ENCODE data around the gene MYRIP.

Gene MYRIP

DNA sequence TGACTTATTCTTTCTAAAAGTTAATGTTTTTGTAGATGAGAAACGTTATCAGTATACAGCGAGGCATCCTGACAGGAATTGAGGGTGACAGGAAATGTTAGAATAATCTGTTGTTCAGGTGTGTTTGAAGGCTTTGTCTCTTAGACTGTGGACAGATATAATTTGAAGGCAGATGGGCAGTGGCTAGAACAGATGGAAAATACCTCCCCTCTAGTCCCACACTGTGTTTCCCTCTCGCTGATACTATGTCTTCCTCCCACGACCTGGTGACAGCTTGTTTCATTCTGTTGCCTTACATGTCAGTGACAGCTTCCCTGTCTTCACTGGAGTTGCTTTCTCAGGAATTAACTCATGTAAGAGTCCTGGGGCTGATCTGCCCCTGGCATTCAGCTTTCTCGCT is 125.3 kb downstream of the MYRIP start:
- H3K27me3 Mint-ChIP-seq, result no peaks in the 10 kb centered on the region
- no peaks in the 10 kb centered on the region for H3K36me3 Mint-ChIP-seq (ENCODE audit: low read depth)
- H3K4me3 Mint-ChIP-seq, result no peak overlapping the region
- H3K27ac Mint-ChIP-seq, result no peak overlapping the region
- H3K4me1 Mint-ChIP-seq (ENCODE audit: low read depth), result no peaks in the 10 kb centered on the region
- no peaks in the 10 kb centered on the region for H3K9me3 Mint-ChIP-seq
- intact Hi-C loops (cut with micrococcal nuclease), result no loop called here

DNA sequence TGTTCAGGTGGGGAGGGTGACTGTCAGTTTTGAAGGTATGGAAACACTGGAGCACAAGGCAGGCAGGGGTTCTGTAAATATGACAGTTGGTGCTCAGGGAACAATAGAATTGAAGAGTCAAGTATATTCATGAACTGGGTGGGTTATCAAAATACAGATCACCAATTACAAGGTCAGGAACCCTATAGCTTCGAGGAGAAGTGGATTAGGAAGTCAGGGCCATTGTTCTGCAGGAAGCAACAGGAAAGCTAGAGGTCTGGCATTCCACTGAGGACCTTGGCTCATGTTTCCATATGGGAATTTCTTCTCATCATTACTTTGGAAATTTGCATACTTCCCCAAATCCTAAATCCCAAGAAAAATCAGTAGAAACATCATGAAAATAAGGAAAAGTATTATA is 125.9 kb downstream of the MYRIP start:
- Mint-ChIP-seq H3K9me3 (no peaks in the 10 kb centered on the region), H3K27me3 (no peaks in the 10 kb centered on the region), H3K27ac (no peak overlapping the region), H3K36me3 (ENCODE audit: low read depth) (no peaks in the 10 kb centered on the region), H3K4me3 (no peak overlapping the region), H3K4me1 (ENCODE audit: low read depth) (no peaks in the 10 kb centered on the region)
- intact Hi-C loops (cut with micrococcal nuclease), result no loop called here

DNA sequence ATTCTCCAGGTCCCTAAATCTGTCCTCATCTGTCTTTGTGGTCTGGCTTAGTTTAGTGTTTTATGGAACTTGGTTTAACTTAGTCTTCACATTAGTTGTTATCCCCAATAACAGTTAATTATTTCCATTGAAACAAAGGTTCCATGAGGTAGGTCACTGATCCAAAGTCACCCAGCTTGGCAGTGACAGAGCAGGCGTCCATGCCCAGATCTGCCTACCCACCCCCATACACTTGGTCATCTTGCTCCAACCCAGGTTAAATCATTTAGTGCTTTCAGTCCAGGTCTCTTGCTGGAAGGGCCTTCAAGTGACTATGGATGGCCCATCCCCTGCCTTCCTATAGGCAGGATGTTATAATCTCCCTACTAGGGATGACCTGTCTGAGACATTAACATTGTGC is 127.4 kb downstream of the MYRIP start:
- H3K27me3 Mint-ChIP-seq, result no peaks in the 10 kb centered on the region
- H3K9me3 Mint-ChIP-seq, result no peaks in the 10 kb centered on the region
- H3K36me3 Mint-ChIP-seq (ENCODE audit: low read depth), result no peaks in the 10 kb centered on the region
- H3K4me1 Mint-ChIP-seq (ENCODE audit: low read depth), result no peaks in the 10 kb centered on the region
- H3K27ac Mint-ChIP-seq, result no peak overlapping the region
- H3K4me3 Mint-ChIP-seq, result no peak overlapping the region
- intact Hi-C loops (cut with micrococcal nuclease), result no loop called here

DNA sequence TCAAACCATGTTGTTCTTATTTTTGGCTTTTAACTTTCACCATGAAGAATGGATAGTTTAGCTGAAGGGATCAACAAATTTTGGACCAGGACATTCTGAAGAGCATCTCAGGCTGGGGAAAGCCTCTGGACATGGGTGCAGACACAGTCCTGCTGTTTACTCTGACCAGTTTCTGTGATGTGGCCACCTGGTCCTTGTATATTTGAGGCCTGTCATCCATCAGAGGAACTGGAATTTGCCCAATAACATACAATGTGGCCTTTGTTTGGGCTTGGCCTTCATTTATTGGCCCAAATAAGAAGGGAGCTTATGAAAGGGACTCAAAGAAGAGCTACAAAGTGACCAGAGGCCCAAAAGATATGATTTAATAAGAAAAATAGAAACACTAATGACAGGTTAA is 127.9 kb downstream of the MYRIP start:
- Mint-ChIP-seq H3K36me3 (ENCODE audit: low read depth) (no peaks in the 10 kb centered on the region), H3K4me3 (no peak overlapping the region), H3K27ac (no peak overlapping the region), H3K27me3 (no peaks in the 10 kb centered on the region), H3K9me3 (no peaks in the 10 kb centered on the region), H3K4me1 (ENCODE audit: low read depth) (no peaks in the 10 kb centered on the region)
- intact Hi-C loops (cut with micrococcal nuclease), result no loop called here

DNA sequence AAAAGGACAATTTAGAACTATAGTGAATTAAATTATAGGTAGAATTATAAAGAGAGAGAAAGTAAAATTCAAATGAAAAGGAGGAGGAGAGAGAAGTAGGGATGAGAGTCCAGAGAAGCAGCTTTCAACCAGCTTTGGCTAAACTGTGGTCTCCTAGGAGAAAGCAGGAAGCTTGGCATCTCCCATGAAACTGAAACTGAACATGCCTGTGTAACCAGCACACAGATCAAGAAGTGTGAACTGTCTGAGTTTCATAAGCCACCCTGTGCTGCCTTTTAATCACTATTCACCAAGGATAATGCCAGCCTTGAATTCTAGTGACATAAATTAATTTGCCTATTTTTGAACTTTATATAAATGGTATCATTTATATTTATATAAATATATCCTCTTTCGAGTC is 128.5 kb downstream of the MYRIP start:
- intact Hi-C loops (cut with micrococcal nuclease), result no loop called here
- no peaks in the 10 kb centered on the region for H3K4me1 Mint-ChIP-seq (ENCODE audit: low read depth)
- no peaks in the 10 kb centered on the region for H3K9me3 Mint-ChIP-seq
- H3K27ac Mint-ChIP-seq, result no peak overlapping the region
- no peaks in the 10 kb centered on the region for H3K27me3 Mint-ChIP-seq
- no peaks in the 10 kb centered on the region for H3K36me3 Mint-ChIP-seq (ENCODE audit: low read depth)
- no peak overlapping the region for H3K4me3 Mint-ChIP-seq

DNA sequence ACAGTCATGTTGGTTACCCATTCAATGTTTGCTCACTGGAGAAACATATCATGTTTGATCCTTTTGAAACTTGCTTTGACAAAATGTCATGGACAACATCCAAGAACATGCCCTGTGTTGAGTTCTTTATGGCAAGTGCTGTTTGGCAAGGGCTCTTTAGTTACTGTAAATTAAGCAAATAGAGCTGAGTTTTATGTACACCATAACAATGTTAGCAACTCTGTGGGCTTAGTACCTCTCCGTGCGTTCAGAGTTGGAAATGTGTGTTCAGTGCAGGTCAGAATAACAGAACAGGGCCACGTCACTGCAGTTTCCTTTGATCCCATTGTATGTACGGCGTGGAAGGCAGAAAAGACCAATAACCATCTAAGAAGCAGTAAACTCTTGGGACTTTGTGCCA is 132.5 kb downstream of the MYRIP start:
- H3K27ac Mint-ChIP-seq, result no peak overlapping the region
- no peaks in the 10 kb centered on the region for H3K36me3 Mint-ChIP-seq (ENCODE audit: low read depth)
- H3K4me3 Mint-ChIP-seq, result no peak overlapping the region
- intact Hi-C loops (cut with micrococcal nuclease), result no loop called here
- no peaks in the 10 kb centered on the region for H3K4me1 Mint-ChIP-seq (ENCODE audit: low read depth)
- no peaks in the 10 kb centered on the region for H3K9me3 Mint-ChIP-seq
- no peaks in the 10 kb centered on the region for H3K27me3 Mint-ChIP-seq

DNA sequence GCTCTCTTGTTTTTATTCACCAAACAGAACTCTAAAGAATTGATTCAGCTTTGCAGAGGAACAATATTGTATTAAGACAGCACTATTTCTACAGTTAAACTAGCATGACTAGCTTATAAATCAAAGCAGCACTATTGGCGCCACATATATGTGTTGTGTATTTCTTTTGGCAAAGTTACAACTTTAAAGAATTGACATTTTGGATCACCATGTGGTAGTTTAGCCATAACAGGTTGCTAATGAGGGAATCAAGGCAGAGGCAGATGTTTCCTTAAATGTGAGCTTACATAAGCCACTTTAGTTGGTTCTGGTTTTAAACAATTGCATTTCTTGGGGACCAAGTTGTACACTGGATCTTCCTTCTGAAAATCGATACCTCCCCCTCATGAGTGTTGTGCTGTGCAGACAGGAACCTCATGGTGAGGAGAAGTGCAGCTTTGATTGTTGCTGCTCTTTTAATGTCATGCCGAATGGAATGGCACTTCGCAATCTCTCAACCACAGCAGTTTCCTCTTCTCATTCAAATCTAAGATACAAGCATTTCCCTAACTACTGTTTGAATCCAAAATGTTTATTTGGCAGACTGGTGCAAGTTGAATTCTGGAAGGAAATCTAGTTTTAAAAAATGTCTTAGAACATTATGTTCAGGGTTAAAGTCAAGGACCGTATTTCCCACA is 151.2 kb downstream of the MYRIP start:
- Mint-ChIP-seq H3K4me1 (ENCODE audit: low read depth) (no peaks in the 10 kb centered on the region), H3K27ac (no peak overlapping the region), H3K9me3 (peaks cover 11% of the 10 kb centered on the region), H3K4me3 (no peak overlapping the region), H3K27me3 (peaks cover 3% of the 10 kb centered on the region), H3K36me3 (ENCODE audit: low read depth) (no peaks in the 10 kb centered on the region)
- intact Hi-C loops (cut with micrococcal nuclease), result no loop called here

DNA sequence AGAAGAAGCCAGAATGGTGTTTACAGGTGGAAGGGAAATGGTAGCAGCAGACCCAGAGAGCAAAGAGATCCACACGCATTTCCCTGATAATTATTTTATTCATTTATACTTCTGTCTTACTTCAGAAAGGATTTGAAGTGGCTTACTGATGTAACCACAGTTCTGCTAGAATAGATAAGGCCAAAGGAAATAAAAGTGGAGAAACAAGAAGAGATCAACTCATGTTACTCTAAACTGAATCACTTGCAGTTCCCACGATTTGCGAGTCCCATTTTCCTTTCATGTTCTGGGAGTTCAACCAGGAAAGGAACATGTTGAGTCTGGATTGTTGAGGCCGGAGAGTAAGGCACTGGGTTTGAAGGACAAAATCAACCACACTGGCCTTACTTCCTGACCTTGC is 151.8 kb downstream of the MYRIP start:
- intact Hi-C loops (cut with micrococcal nuclease), result no loop called here
- Mint-ChIP-seq H3K4me3 (no peak overlapping the region), H3K27ac (no peak overlapping the region), H3K36me3 (ENCODE audit: low read depth) (no peaks in the 10 kb centered on the region), H3K9me3 (peaks cover 6% of the 10 kb centered on the region), H3K4me1 (ENCODE audit: low read depth) (no peaks in the 10 kb centered on the region), H3K27me3 (peaks cover 3% of the 10 kb centered on the region)

DNA sequence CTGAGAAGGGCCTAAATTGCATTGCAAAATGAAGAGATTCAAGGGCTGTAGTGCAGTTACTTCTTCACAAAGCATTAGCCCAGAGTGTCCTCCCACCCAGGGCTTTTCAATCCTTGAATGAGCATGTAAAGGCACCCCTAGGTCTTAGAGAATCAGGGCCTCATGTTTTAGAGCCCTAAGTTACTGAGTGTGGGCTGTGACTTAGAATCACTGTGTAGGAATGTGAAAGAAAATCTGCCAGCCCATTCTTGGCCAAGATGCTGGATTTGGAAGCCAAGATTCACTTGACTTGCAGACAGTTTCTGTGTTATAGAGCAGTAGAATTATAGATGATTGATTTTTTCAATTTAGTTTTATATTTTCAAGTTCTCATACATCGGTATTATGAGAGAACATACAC is 153.2 kb downstream of the MYRIP start:
- intact Hi-C loops (cut with micrococcal nuclease), result no loop called here
- H3K27me3 Mint-ChIP-seq, result peaks cover 3% of the 10 kb centered on the region
- no peaks in the 10 kb centered on the region for H3K36me3 Mint-ChIP-seq (ENCODE audit: low read depth)
- no peak overlapping the region for H3K27ac Mint-ChIP-seq
- H3K4me1 Mint-ChIP-seq (ENCODE audit: low read depth), result no peaks in the 10 kb centered on the region
- no peak overlapping the region for H3K4me3 Mint-ChIP-seq
- no peaks in the 10 kb centered on the region for H3K9me3 Mint-ChIP-seq

DNA sequence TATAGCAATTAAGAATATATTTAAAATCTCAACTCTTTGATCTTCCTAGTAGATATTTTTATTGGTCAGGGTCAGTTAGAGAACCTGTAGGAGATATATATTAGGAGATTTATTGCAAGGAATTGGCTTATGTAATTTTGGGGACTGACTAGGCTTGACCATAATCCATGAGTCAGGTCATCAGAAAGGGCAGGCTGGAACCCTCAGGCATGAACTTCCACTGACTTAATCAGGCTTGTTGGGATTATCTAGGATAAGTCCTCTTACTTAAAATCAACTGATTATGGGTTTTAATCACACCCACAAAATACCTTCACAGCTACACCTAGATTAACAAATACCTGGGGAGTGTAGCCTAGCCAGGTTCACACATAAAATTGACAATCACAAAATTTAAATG is 156.1 kb downstream of the MYRIP start:
- H3K4me3 Mint-ChIP-seq, result no peak overlapping the region
- intact Hi-C loops (cut with micrococcal nuclease), result no loop called here
- H3K36me3 Mint-ChIP-seq (ENCODE audit: low read depth), result no peaks in the 10 kb centered on the region
- no peaks in the 10 kb centered on the region for H3K4me1 Mint-ChIP-seq (ENCODE audit: low read depth)
- H3K9me3 Mint-ChIP-seq, result no peaks in the 10 kb centered on the region
- H3K27ac Mint-ChIP-seq, result no peak overlapping the region
- peaks cover 2% of the 10 kb centered on the region for H3K27me3 Mint-ChIP-seq

DNA sequence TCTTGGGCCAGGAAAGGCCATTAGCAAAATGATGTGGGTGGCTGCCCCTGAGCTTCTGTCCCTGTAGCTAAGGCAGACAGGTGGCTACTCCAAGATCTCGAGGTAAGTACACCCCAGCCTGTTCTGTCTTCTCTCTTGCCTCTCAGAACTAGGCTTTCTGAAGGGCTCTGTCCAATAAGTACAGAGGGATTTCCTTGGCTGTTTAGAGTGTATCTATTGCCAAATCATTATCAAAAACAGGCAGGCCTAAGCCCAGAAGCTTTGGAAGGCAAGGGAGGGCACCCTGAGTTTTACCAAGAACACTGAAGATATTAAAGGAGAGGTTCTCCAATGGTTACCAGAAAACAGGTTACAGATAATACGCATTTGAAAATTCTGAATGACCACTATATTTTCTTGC is 156.6 kb downstream of the MYRIP start:
- intact Hi-C loops (cut with micrococcal nuclease), result no loop called here

DNA sequence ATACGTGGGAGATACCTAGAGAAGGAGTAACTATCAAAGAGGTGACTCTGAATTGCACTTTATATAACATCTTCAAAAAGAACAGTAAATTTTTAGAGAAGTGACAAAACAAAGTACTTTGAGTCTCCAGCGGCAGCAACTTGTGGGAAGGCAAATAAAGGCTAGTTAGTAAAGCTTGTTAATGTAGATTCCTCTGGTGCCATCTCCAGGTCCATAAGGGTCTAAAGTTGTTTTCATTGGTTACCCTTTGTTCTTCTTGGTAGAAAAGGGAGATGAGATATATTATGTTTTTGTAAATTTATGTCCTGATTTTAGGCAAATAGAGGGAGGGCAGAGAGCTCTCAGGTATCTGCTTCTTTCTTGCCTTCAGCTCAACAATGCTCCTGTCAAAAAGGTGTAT is 161.6 kb downstream of the MYRIP start:
- no peaks in the 10 kb centered on the region for H3K9me3 Mint-ChIP-seq
- H3K27me3 Mint-ChIP-seq, result peaks cover 2% of the 10 kb centered on the region
- H3K4me1 Mint-ChIP-seq (ENCODE audit: low read depth), result no peaks in the 10 kb centered on the region
- intact Hi-C loops (cut with micrococcal nuclease), result no loop called here
- no peaks in the 10 kb centered on the region for H3K36me3 Mint-ChIP-seq (ENCODE audit: low read depth)
- H3K27ac Mint-ChIP-seq, result no peak overlapping the region
- H3K4me3 Mint-ChIP-seq, result no peak overlapping the region

More for the DNA sequence above, 156.6 kb downstream of the MYRIP start:
- Mint-ChIP-seq H3K27ac (no peak overlapping the region), H3K27me3 (peaks cover 2% of the 10 kb centered on the region), H3K4me3 (no peak overlapping the region), H3K9me3 (no peaks in the 10 kb centered on the region), H3K4me1 (ENCODE audit: low read depth) (no peaks in the 10 kb centered on the region), H3K36me3 (ENCODE audit: low read depth) (no peaks in the 10 kb centered on the region)

DNA sequence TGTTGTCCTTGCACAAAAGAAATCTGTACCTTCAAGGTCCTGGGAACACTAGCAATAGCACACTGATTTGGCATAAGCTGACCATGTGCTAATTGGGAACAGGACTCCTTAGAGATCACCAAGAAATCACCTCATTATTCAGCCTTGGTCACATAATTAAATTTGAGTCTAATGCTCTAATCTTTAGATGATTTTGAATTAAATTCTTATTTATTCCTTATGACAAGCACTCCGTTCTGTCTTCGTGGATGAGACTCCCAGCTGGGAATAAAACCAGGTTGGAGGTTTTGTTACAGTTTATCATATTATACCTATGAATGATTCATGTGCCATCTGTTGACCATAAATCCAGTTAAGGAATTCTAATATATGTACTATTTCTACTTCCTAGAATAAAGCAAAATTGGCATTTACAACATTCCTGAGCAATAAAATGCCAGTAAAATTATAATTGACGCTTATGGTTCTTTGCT is 162.2 kb downstream of the MYRIP start:
- H3K36me3 Mint-ChIP-seq (ENCODE audit: low read depth), result no peaks in the 10 kb centered on the region
- peaks cover 2% of the 10 kb centered on the region for H3K27me3 Mint-ChIP-seq
- no peak overlapping the region for H3K4me3 Mint-ChIP-seq
- intact Hi-C loops (cut with micrococcal nuclease), result no loop called here
- H3K4me1 Mint-ChIP-seq (ENCODE audit: low read depth), result no peaks in the 10 kb centered on the region
- H3K27ac Mint-ChIP-seq, result no peak overlapping the region
- no peaks in the 10 kb centered on the region for H3K9me3 Mint-ChIP-seq

DNA sequence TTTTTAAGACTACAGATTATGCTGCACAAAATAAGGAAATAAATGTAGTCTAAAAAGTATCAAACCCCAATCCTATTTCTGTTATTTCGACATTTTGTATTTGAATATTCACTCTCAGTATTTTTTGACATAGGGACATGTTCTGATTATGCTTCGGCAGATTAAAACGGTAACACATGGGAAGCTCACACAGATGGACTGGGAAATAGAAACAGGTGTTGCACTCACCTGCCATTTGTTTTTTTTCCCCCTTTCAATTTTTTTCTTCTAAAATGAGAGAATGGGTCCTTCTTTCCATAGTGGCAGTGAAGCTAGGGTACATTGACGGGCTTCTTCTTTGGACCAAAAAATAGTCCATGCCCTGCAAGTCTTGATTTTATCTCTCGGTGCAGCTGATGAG is 163.1 kb downstream of the MYRIP start:
- Mint-ChIP-seq H3K4me3 (no peak overlapping the region), H3K27ac (no peak overlapping the region), H3K36me3 (ENCODE audit: low read depth) (no peaks in the 10 kb centered on the region), H3K4me1 (ENCODE audit: low read depth) (no peaks in the 10 kb centered on the region), H3K27me3 (peaks cover 2% of the 10 kb centered on the region), H3K9me3 (no peaks in the 10 kb centered on the region)
- intact Hi-C loops (cut with micrococcal nuclease), result no loop called here

DNA sequence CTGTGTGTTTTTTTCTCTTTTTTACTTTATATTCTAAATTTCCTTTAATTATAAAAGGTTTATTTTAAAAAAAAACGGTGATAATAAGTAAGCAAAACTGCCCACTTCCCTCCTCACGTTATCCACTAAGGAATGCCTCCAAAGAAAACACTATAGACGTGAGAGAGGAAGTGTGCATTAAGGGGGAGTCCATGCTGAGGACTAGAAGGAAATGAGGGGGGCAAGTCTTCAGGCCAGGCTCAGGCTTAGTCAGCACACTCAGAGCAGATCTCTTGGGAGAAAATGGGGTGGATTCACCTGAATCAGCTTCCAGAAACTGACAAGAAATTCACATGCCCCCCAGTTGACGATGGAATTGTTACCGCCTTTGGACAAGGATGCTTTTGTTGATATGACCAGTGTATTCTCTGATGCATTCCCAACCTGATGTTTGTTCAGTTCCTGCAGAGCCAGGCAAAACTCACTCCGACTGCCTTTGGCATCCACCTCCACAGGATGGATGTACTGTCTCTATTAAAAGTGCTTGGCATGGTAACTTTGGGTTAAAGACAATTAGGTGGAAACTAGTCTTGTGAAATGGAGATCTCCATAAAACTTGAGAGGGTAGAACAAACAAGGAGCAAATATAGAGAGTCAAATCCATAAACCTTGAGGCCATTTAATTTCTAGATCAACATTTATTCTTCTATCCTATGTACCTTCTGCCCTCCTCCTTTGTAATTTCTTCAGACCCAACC is 167.8 kb downstream of the MYRIP start:
- intact Hi-C loops (cut with micrococcal nuclease), result no loop called here
- no peaks in the 10 kb centered on the region for H3K36me3 Mint-ChIP-seq (ENCODE audit: low read depth)
- H3K4me3 Mint-ChIP-seq, result no peak overlapping the region
- no peaks in the 10 kb centered on the region for H3K9me3 Mint-ChIP-seq
- no peak overlapping the region for H3K27ac Mint-ChIP-seq
- no peaks in the 10 kb centered on the region for H3K4me1 Mint-ChIP-seq (ENCODE audit: low read depth)
- H3K27me3 Mint-ChIP-seq, result no peaks in the 10 kb centered on the region
